Coronary artery (tissue), 2 donors: ENCODE data around the gene PYGB.

Source experiments
- DNase-seq: peaks from one replicate; pipeline ENCODE4 v3.0.0-alpha.2; 2017; ENCODE audit warnings: low spot score
- H3K27ac ChIP-seq, 2 donors: fragments of 200-600 bp; sonication (generic); one replicate each; pipeline ENCODE4 v1.5.1; 2016 to 2019
- H3K4me3 ChIP-seq: fragments of 200-600 bp; sonication (generic); 2 replicates; pipeline ENCODE4 v1.5.1; 2016; ENCODE audit warnings: mild to moderate bottlenecking, moderate library complexity
- CTCF ChIP-seq: fragments of 200-600 bp; sonication (generic); IDR thresholded peaks from one replicate; pipeline ENCODE4 v1.5.1; 2019; ENCODE audit warnings: antibody characterized with exemption

Gene PYGB

DNA sequence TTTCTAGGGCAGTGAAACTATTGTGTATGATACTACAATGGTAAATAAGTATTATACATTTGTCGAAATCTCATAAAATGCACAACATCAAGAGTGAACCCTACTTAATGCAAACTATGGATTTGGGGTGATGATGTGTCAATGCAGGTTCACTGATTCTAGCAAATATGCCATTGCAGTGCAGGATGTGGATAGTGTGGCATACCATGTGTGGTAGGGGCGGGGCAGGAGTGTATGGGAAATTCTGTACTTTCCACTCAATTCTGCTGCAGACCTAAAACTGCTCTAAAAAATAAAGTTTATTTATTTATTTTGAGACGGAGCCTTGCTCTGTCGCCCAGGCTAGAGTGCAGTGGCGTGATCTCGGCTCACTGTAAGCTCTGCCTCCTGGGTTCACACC, 98.5 kb downstream of the PYGB start:
- DNase-seq: no peak
- Histone ChIP-seq H3K27ac (no peak overlapping the region), H3K4me3 (no peak overlapping the region)
- no peak for TF ChIP-seq CTCF
